ENCODE data around the gene KRT75.
A peak's percentile ranks its signal among the peaks of the same experiment; 100 is the strongest.

The KRT75 gene

DNA sequence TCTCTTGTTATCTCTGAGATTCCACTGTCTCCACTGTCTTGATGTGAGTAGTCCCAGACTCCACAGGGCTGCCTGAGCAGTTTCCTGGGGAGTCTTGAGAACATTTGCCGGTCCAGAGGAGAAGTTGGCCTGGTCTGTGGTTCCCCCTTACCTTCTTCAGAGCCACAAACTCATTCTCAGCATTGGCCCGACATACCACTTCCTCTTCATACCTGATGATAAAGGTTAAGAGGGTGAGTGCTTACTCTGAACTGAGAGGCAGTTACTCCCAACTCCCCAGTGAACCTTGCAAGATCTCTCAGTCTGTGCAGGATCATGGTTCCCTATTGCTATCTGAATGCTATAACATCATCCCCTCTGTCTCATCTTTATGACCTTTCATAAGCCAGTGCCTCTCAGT, 51.3 kb downstream of the KRT75 start:
- H3K9me2 ChIP-seq (replicated peaks; ENCODE audit: control insufficient read depth, low read length): no peaks in the 10 kb centered on the region
- H3K27me3 ChIP-seq (ENCODE audit: control insufficient read depth, low read length): peaks cover 16% of the 10 kb centered on the region
- H3K79me2 ChIP-seq (ENCODE audit: control insufficient read depth, low read length): no peaks in the 10 kb centered on the region
- no peak overlapping the region for H3K27ac ChIP-seq (ENCODE audit: low read depth, low read length)
- no peaks in the 10 kb centered on the region for H3F3A ChIP-seq (ENCODE audit: control insufficient read depth, insufficient read depth)
- TF ChIP-seq EZH2phosphoT487 (IDR thresholded peaks at IDR 0.05; ENCODE audit: borderline replicate concordance, low read length) (no peak), CTCF (IDR thresholded peaks at IDR 0.05; ENCODE audit: low read depth, low read length, poor library complexity, severe bottlenecking) (no peak)
- H4K20me1 ChIP-seq (ENCODE audit: control insufficient read depth, insufficient read depth, low read depth, low read length): no peaks in the 10 kb centered on the region
- no peaks in the 10 kb centered on the region for H3K36me3 ChIP-seq (ENCODE audit: control insufficient read depth, low read length)
- no peaks in the 10 kb centered on the region for H3K9me3 ChIP-seq (ENCODE audit: control insufficient read depth, insufficient read depth, low read length)
- H3K4me2 ChIP-seq (ENCODE audit: low read length): no peak overlapping the region
- H3K4me1 ChIP-seq (ENCODE audit: control insufficient read depth, low read length): no peaks in the 10 kb centered on the region
- no peak overlapping the region for H3K4me3 ChIP-seq (ENCODE audit: low read length)

- H3K9me2 ChIP-seq (replicated peaks; ENCODE audit: control insufficient read depth, low read length): no peaks in the 10 kb centered on the region
Observed at GRCh38 chr12:52381206-52381605, 53.0 kb downstream of the KRT75 start.

GRCh38 chr12:52380271-52380694, 53.9 kb downstream of the KRT75 start:
- TF ChIP-seq CTCF (IDR thresholded peaks at IDR 0.05; ENCODE audit: low read depth, low read length, poor library complexity, severe bottlenecking) (peak; percentile 58), EZH2phosphoT487 (IDR thresholded peaks at IDR 0.05; ENCODE audit: borderline replicate concordance, low read length) (no peak)
- no peak overlapping the region for H3K4me2 ChIP-seq (ENCODE audit: low read length)
- peaks cover 15% of the 10 kb centered on the region for H3K27me3 ChIP-seq (ENCODE audit: control insufficient read depth, low read length)
- H3F3A ChIP-seq (ENCODE audit: control insufficient read depth, insufficient read depth): no peaks in the 10 kb centered on the region
- H3K4me3 ChIP-seq (ENCODE audit: low read length): no peak overlapping the region
- no peaks in the 10 kb centered on the region for H4K20me1 ChIP-seq (ENCODE audit: control insufficient read depth, insufficient read depth, low read depth, low read length)
- no peaks in the 10 kb centered on the region for H3K4me1 ChIP-seq (ENCODE audit: control insufficient read depth, low read length)
- no peaks in the 10 kb centered on the region for H3K36me3 ChIP-seq (ENCODE audit: control insufficient read depth, low read length)
- H3K9me2 ChIP-seq (replicated peaks; ENCODE audit: control insufficient read depth, low read length): no peaks in the 10 kb centered on the region
- no peaks in the 10 kb centered on the region for H3K79me2 ChIP-seq (ENCODE audit: control insufficient read depth, low read length)
- no peaks in the 10 kb centered on the region for H3K9me3 ChIP-seq (ENCODE audit: control insufficient read depth, insufficient read depth, low read length)
- no peak overlapping the region for H3K27ac ChIP-seq (ENCODE audit: low read depth, low read length)

More at GRCh38 chr12:52381206-52381605, 53.0 kb downstream of the KRT75 start:
- no peaks in the 10 kb centered on the region for H3K4me1 ChIP-seq (ENCODE audit: control insufficient read depth, low read length)
- H3F3A ChIP-seq (ENCODE audit: control insufficient read depth, insufficient read depth): no peaks in the 10 kb centered on the region
- no peak overlapping the region for H3K4me3 ChIP-seq (ENCODE audit: low read length)
- no peaks in the 10 kb centered on the region for H4K20me1 ChIP-seq (ENCODE audit: control insufficient read depth, insufficient read depth, low read depth, low read length)
- no peak for TF ChIP-seq CTCF (IDR thresholded peaks at IDR 0.05; ENCODE audit: low read depth, low read length, poor library complexity, severe bottlenecking)
- no peak for TF ChIP-seq EZH2phosphoT487 (IDR thresholded peaks at IDR 0.05; ENCODE audit: borderline replicate concordance, low read length)
- H3K27ac ChIP-seq (ENCODE audit: low read depth, low read length): no peak overlapping the region
- no peaks in the 10 kb centered on the region for H3K36me3 ChIP-seq (ENCODE audit: control insufficient read depth, low read length)
- no peaks in the 10 kb centered on the region for H3K79me2 ChIP-seq (ENCODE audit: control insufficient read depth, low read length)
- no peak overlapping the region for H3K4me2 ChIP-seq (ENCODE audit: low read length)
- peaks cover 15% of the 10 kb centered on the region for H3K27me3 ChIP-seq (ENCODE audit: control insufficient read depth, low read length)
- H3K9me3 ChIP-seq (ENCODE audit: control insufficient read depth, insufficient read depth, low read length): no peaks in the 10 kb centered on the region
